ENCODE measurements around the gene LRRC23.

The LRRC23 gene

GRCh38 chr12:6955108-6956020 is 50.7 kb downstream of the LRRC23 start:
- Histone ChIP-seq H3K27me3 (no peaks in the 10 kb centered on the region), H3K4me1 (peaks cover 0 to 2% (median 0%) of the 10 kb centered on the region in 4 donors), H3K27ac (no peak overlapping the region), H3K9me3 (no peaks in the 10 kb centered on the region), H3K36me3 (peaks cover 0 to 25% (median 0%) of the 10 kb centered on the region in 3 donors), H3K4me3 (no peak overlapping the region)
- no peak for TF ChIP-seq CTCF (IDR thresholded peaks at IDR 0.05)
- intact Hi-C loops (cut with DNase I; ENCODE audit: low total_unique reads), result no loop called here
- DNase-seq, result no peak

- Histone ChIP-seq H3K27ac (no peak overlapping the region), H3K36me3 (peaks cover 0 to 25% (median 0%) of the 10 kb centered on the region in 3 donors), H3K4me3 (no peak overlapping the region), H3K9me3 (no peaks in the 10 kb centered on the region), H3K27me3 (no peaks in the 10 kb centered on the region), H3K4me1 (peaks cover 0 to 8% (median 2%) of the 10 kb centered on the region in 4 donors)
- no peak for TF ChIP-seq CTCF (IDR thresholded peaks at IDR 0.05)
- intact Hi-C loops (cut with DNase I; ENCODE audit: low total_unique reads), result no loop called here
- DNase-seq, result no peak
Observed at GRCh38 chr12:6956021-6956727, 51.6 kb downstream of the LRRC23 start.

GRCh38 chr12:6957151-6957701 is 52.6 kb downstream of the LRRC23 start:
- no peak for TF ChIP-seq CTCF (IDR thresholded peaks at IDR 0.05)
- peak in 1 of 2 donors; percentile 61 for DNase-seq
- intact Hi-C loops (cut with DNase I; ENCODE audit: low total_unique reads), result no loop called here
- Histone ChIP-seq H3K27ac (no peak overlapping the region), H3K9me3 (no peaks in the 10 kb centered on the region), H3K4me3 (no peak overlapping the region), H3K4me1 (peaks cover 0 to 18% (median 10%) of the 10 kb centered on the region in 4 donors), H3K36me3 (peaks cover 0 to 25% (median 0%) of the 10 kb centered on the region in 3 donors), H3K27me3 (no peaks in the 10 kb centered on the region)

GRCh38 chr12:6957741-6958608 is 53.4 kb downstream of the LRRC23 start:
- Histone ChIP-seq H3K27ac (no peak overlapping the region), H3K27me3 (no peaks in the 10 kb centered on the region), H3K4me3 (no peak overlapping the region), H3K36me3 (peaks cover 0 to 25% (median 0%) of the 10 kb centered on the region in 3 donors), H3K4me1 (peaks cover 0 to 21% (median 13%) of the 10 kb centered on the region in 4 donors), H3K9me3 (no peaks in the 10 kb centered on the region)
- intact Hi-C loops (cut with DNase I; ENCODE audit: low total_unique reads), result no loop called here
- peak in 1 of 2 donors; percentile 62 for DNase-seq
- no peak for TF ChIP-seq CTCF (IDR thresholded peaks at IDR 0.05)

GRCh38 chr12:6958609-6959057 is 54.0 kb downstream of the LRRC23 start:
- TF ChIP-seq CTCF (IDR thresholded peaks at IDR 0.05), result no peak
- H3K4me1 ChIP-seq, result peaks cover 0 to 21% (median 13%) of the 10 kb centered on the region in 4 donors
- intact Hi-C loops (cut with DNase I; ENCODE audit: low total_unique reads), result no loop called here
- H3K36me3 ChIP-seq, result peaks cover 0 to 25% (median 0%) of the 10 kb centered on the region in 3 donors
- DNase-seq, result peak in 1 of 2 donors; percentile 59
- H3K9me3 ChIP-seq, result no peaks in the 10 kb centered on the region
- no peaks in the 10 kb centered on the region for H3K27me3 ChIP-seq
- no peak overlapping the region for H3K4me3 ChIP-seq
- H3K27ac ChIP-seq, result no peak overlapping the region

Measured in tibial artery (tissue), 4 donors.